HCT116 (cell line): Measurements from ENCODE around the gene TM7SF3. TPM values are rescaled to one million over a fixed set of nuclear protein-coding genes. Genes with fewer than 3 reads are reported as not detected.

Experiments used
- ATAC-seq: fragments of 200-7000 bp; cut with Tn5 transposase; 2 replicates; pipeline ENCODE4 v1.9.1; 2020; ENCODE audit warnings: mild to moderate bottlenecking, moderate library complexity
- BruUV-seq: library from RNA; stranded (reverse); fragments of 400-500 nt; replicated peaks from 2 replicates; lab custom pipeline; 2021; lab: Mats Ljungman, UMichigan
- CTCF ChIA-PET: fragments of 300-600 bp; sonication (Branson Sonifier 250); formaldehyde crosslinking; loops from one replicate; lab custom pipeline; 2021; ENCODE audit warnings: antibody characterized with exemption; lab: Charles Lee
- POLR2A ChIA-PET: fragments of 300-600, 350-600 bp; sonication (Branson Sonifier 250); formaldehyde crosslinking; loops from one replicate; lab custom pipeline; 2021; ENCODE audit warnings: antibody characterized with exemption; lab: Charles Lee
- RAD21 ChIA-PET, 2 experiments: fragments of 300-600 bp; sonication (Branson Sonifier 250); formaldehyde crosslinking; loops; one replicate each; lab custom pipeline; 2023; ENCODE audit warnings: low total read pairs in 2 of 2; ENCODE audit not compliant: uncharacterized antibody in 2 of 2, unreplicated experiment in 2 of 2, low non-redundant PET in 1 of 2; lab: Charles Lee
- DNase-seq: peaks from one replicate; pipeline ENCODE4 v3.0.0-alpha.2; 2010; ENCODE audit warnings: low read depth, low spot score
- H2AFZ ChIP-seq: fragments of 200-600 bp; shearing (Covaris generic), sonication (generic); 2 replicates; pipeline ENCODE4 v1.6.1; 2017; ENCODE audit warnings: low read depth, mixed run types, mixed read lengths, antibody characterized with exemption, low read length; ENCODE audit not compliant: poor library complexity, severe bottlenecking
- H3K27ac ChIP-seq: 2 replicates; pipeline ENCODE4 v1.5.1; 2012; ENCODE audit warnings: low read depth, low read length
- H3K27me3 ChIP-seq: fragments of 200-600 bp; sonication (generic); 2 replicates; pipeline ENCODE4 v1.6.1; 2016; ENCODE audit warnings: mixed run types, low read length, mixed read lengths; ENCODE audit not compliant: insufficient read depth
- H3K36me3 ChIP-seq, 2 experiments: fragments of 200-500 bp in 1 of 2; fragments of 200-600 bp in 1 of 2; sonication (Bioruptor generic) in 1 of 2; sonication (generic) in 1 of 2; 2 replicates each; pipeline versions ENCODE4 v1.5.1 to v1.6.1; 2014 to 2016; ENCODE audit warnings: low read length in 2 of 2, inconsistent platforms in 1 of 2, mixed read lengths in 1 of 2, mixed run types in 1 of 2; ENCODE audit not compliant: insufficient read depth in 2 of 2, control insufficient read depth in 1 of 2
- H3K4me1 ChIP-seq, 2 experiments: fragments of 200-600 bp in 1 of 2; sonication (generic) in 1 of 2; 2 replicates each; pipeline versions ENCODE4 v1.5.1 to v1.6.1; 2012 to 2017; ENCODE audit warnings: low read length in 2 of 2, inconsistent platforms in 1 of 2, mild to moderate bottlenecking in 1 of 2, mixed read lengths in 1 of 2, mixed run types in 1 of 2, moderate library complexity in 1 of 2; ENCODE audit not compliant: insufficient read depth in 2 of 2, control insufficient read depth in 1 of 2
- H3K4me2 ChIP-seq: fragments of 200-600 bp; sonication (generic); 2 replicates; pipeline ENCODE4 v1.6.1; 2017; ENCODE audit warnings: mixed run types, low read length, mixed read lengths
- H3K4me3 ChIP-seq, 2 experiments: fragments of 200-600 bp in 1 of 2; sonication (generic) in 1 of 2; replicated peaks in 1 of 2; 2 replicates each; pipeline ENCODE4 v1.5.1; 2011 to 2016; ENCODE audit warnings: low read length in 2 of 2, control low read depth in 1 of 2, low read depth in 1 of 2, mild to moderate bottlenecking in 1 of 2, mixed read lengths in 1 of 2, mixed run types in 1 of 2
- H3K79me2 ChIP-seq: fragments of 200-600 bp; sonication (generic); 2 replicates; pipeline ENCODE4 v1.6.1; 2017; ENCODE audit warnings: mild to moderate bottlenecking, mixed run types, low read length, moderate library complexity, mixed read lengths; ENCODE audit not compliant: insufficient read depth
- H3K9ac ChIP-seq: fragments of 200-600 bp; sonication (generic); 2 replicates; pipeline ENCODE4 v1.6.1; 2016; ENCODE audit warnings: low read length, mixed read lengths
- H3K9me2 ChIP-seq: fragments of 200-600 bp; sonication (generic), shearing (Covaris generic); 2 replicates; pipeline ENCODE4 v1.6.1; 2017; ENCODE audit warnings: mixed run types, mild to moderate bottlenecking, moderate library complexity; ENCODE audit not compliant: insufficient read depth
- H3K9me3 ChIP-seq, 2 experiments: fragments of 200-500 bp in 1 of 2; fragments of 200-600 bp in 1 of 2; sonication (Bioruptor generic) in 1 of 2; sonication (generic) in 1 of 2; 2 replicates each; pipeline ENCODE4 v1.6.1; 2014 to 2017; ENCODE audit warnings: low read length in 2 of 2, mixed read lengths in 2 of 2, inconsistent platforms in 1 of 2, low read depth in 1 of 2, mild to moderate bottlenecking in 1 of 2, mixed run types in 1 of 2, moderate library complexity in 1 of 2; ENCODE audit not compliant: control insufficient read depth in 1 of 2, insufficient read depth in 1 of 2
- H4K20me1 ChIP-seq: fragments of 200-600 bp; sonication (generic), shearing (Covaris generic); 2 replicates; pipeline ENCODE4 v1.6.1; 2017; ENCODE audit warnings: mixed run types, mild to moderate bottlenecking, moderate library complexity; ENCODE audit not compliant: insufficient read depth
- EGR1 ChIP-seq: IDR thresholded peaks from 2 replicates; pipeline ENCODE4 v1.6.1; 2012; ENCODE audit warnings: low read depth
- ELF1 ChIP-seq: IDR thresholded peaks from 2 replicates; pipeline ENCODE4 v1.6.1; 2012; ENCODE audit warnings: low read depth, borderline replicate concordance
- EZH2 ChIP-seq: fragments of 200-600 bp; sonication (generic); IDR thresholded peaks from 2 replicates; pipeline ENCODE4 v1.6.1; 2017; ENCODE audit warnings: antibody characterized with exemption, mixed run types
- EZH2phosphoT487 ChIP-seq: fragments of 200-600 bp; IDR thresholded peaks from 2 replicates; pipeline ENCODE4 v1.6.1; 2018; ENCODE audit warnings: antibody characterized with exemption, borderline replicate concordance
- FOSL1 ChIP-seq: IDR thresholded peaks from 2 replicates; pipeline ENCODE4 v1.6.1; 2012; ENCODE audit warnings: low read depth
- JUND ChIP-seq: IDR thresholded peaks from 2 replicates; pipeline ENCODE4 v1.6.1; 2012
- POLR2A ChIP-seq: IDR thresholded peaks from 2 replicates; pipeline ENCODE4 v1.7.0; 2011; ENCODE audit warnings: borderline replicate concordance; ENCODE audit not compliant: insufficient read depth, insufficient read length; ENCODE audit errors: extremely low read depth
- RAD21 ChIP-seq: IDR thresholded peaks from 2 replicates; pipeline ENCODE4 v1.6.1; 2012; ENCODE audit warnings: low read depth, mild to moderate bottlenecking
- SIN3A ChIP-seq: IDR thresholded peaks from 2 replicates; pipeline ENCODE4 v1.6.1; 2012; ENCODE audit warnings: low read depth
- SP1 ChIP-seq: IDR thresholded peaks from 2 replicates; pipeline ENCODE4 v1.6.1; 2012; ENCODE audit warnings: low read depth
- SRF ChIP-seq: IDR thresholded peaks from 2 replicates; pipeline ENCODE4 v1.6.1; 2012; ENCODE audit warnings: low read depth
- TCF7L2 ChIP-seq: IDR thresholded peaks from 2 replicates; pipeline ENCODE4 v1.7.0; 2011; ENCODE audit warnings: borderline replicate concordance, inconsistent platforms; ENCODE audit not compliant: insufficient read depth, insufficient read length; ENCODE audit errors: extremely low read depth
- YY1 ChIP-seq: IDR thresholded peaks from 2 replicates; pipeline ENCODE4 v1.6.1; 2011; ENCODE audit warnings: low read length, low read depth, moderate library complexity, mild to moderate bottlenecking; ENCODE audit not compliant: insufficient replicate concordance; ENCODE audit errors: extremely low read depth
- ZFX ChIP-seq: fragments of 450-650 bp; IDR thresholded peaks from 2 replicates; pipeline ENCODE4 v1.6.1; 2017
- ZNF274 ChIP-seq: fragments of 200-500 bp; sonication (Bioruptor generic); IDR thresholded peaks from 2 replicates; pipeline ENCODE4 v1.6.1; 2014; ENCODE audit warnings: mild to moderate bottlenecking, low read depth, low read length, inconsistent platforms
- intact Hi-C: fragments of 100-400 bp; cut with micrococcal nuclease; formaldehyde crosslinking; loops from 2 replicates; pipeline ENCODE4 v1.10.0; 2022
- total RNA-seq: library from RNA; stranded (reverse); gene quantifications from one replicate; pipeline ENCODE4 v1.2.1, GENCODE V29; 2021; ENCODE audit not compliant: unreplicated experiment
- TF ChIP-seq, protein P1 (sequence below): IDR thresholded peaks from 2 replicates; pipeline ENCODE4 v1.6.1; 2012
- TF ChIP-seq, protein P2 (sequence below): IDR thresholded peaks from 2 replicates; pipeline ENCODE4 v1.6.1; 2011; ENCODE audit warnings: mild to moderate bottlenecking, low read length, moderate library complexity; ENCODE audit not compliant: insufficient replicate concordance; ENCODE audit errors: extremely low read depth
- TF ChIP-seq, protein P3 (sequence below): IDR thresholded peaks from 2 replicates; pipeline ENCODE4 v1.6.1; 2012

Gene TM7SF3
- total RNA-seq, 1 experiment from 2014 or later = 46.5 TPM

DNA sequence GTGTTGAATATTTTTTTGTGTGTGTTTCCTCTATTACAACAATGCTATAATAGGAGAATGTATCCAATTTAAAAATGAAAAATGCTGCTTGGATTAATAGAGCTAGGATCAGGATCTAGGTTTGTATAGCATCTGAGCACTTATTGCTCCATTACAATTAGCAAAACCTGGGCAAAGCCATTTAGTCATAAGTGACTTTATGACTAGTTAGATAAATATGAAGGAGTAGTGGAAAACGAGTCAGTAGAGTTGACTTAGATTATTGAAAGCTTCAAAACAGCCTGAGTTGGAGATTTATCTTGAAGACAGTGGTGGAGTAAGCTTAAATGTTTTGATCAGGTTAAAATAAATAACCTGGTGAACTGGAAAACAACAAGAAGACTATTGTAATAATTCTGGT lies 10.9 kb upstream of the TM7SF3 start:
- intact Hi-C loops = no loop called here
- CTCF ChIA-PET = interaction anchor here (1.0 to 1.9 kb wide), 2 partner anchors 9 to 11 kb away, joined by 6 to 7 read pairs; partner anchors contain the start of gene TM7SF3
- Histone ChIP-seq H2AFZ (no peak overlapping the region), H3K9me2 (no peaks in the 10 kb centered on the region), H3K27me3 (no peaks in the 10 kb centered on the region), H3K79me2 (peaks cover 44% of the 10 kb centered on the region), H3K4me2 (0 out of 2 replicates have a peak overlapping the region, but pooled peaks have one; percentile 2), H3K27ac (no peak overlapping the region), H3K9me3 (no peaks in the 10 kb centered on the region), H3K36me3 (peaks cover 25 to 26% of the 10 kb centered on the region in 2 experiments), H4K20me1 (no peaks in the 10 kb centered on the region), H3K4me1 (peaks cover 6 to 16% of the 10 kb centered on the region in 2 experiments; a peak in 3 of 4 replicates), H3K4me3 (no peak overlapping the region), H3K9ac (no peak overlapping the region)
- RAD21 ChIA-PET = no interaction called here
- BruUV-seq = no TSS peak
- no peak for TF ChIP-seq EGR1
- POLR2A ChIA-PET = no interaction called here
- ATAC-seq (no peak), DNase-seq (no peak)

DNA sequence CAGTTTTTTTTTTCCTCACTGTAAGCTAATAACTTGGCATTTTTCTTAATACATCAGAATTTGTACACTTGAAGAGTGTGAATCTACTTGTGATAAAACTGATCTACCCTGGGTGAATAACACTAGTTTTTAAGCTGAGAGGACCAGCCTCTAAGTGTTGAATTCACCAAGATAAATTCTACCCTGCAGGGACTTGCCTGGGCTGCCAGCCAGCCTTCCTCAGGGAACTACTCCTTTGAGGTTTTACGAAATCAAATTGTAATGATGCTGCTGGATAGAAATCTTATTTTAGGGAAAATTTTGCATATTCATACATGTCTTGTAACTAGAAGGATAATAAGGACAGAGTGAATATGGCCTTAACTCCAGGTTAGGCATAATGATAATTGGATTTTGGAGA lies 10.1 kb upstream of the TM7SF3 start:
- BruUV-seq = no TSS peak
- H3K4me3 ChIP-seq = no peak overlapping the region
- ChIA-PET POLR2A (no interaction called here), CTCF (interaction anchor here (1.4 to 1.9 kb wide), 2 partner anchors 9 to 282 kb away, joined by 4 to 7 read pairs; no protein-coding TSS in a partner anchor), RAD21 (interaction anchor here in 1 of 2 experiments (0.5 kb wide), 1 partner anchor 500 kb away, joined by 3 read pairs; the partner anchor contains the start of gene PPFIBP1)
- peaks cover 18 to 19% of the 10 kb centered on the region in 2 experiments for H3K36me3 ChIP-seq
- H2AFZ ChIP-seq = no peak overlapping the region
- DNase-seq (no peak), ATAC-seq (no peak)
- H4K20me1 ChIP-seq = no peaks in the 10 kb centered on the region
- H3K79me2 ChIP-seq = peaks cover 44% of the 10 kb centered on the region
- TF ChIP-seq, protein P1, sequence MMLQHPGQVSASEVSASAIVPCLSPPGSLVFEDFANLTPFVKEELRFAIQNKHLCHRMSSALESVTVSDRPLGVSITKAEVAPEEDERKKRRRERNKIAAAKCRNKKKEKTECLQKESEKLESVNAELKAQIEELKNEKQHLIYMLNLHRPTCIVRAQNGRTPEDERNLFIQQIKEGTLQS = no peak
- TF ChIP-seq SP1 (no peak), JUND (no peak), POLR2A (no peak), EZH2phosphoT487 (no peak), RAD21 (no peak), ZFX (no peak), SIN3A (no peak), TCF7L2 (no peak), ZNF274 (no peak), ELF1 (no peak), YY1 (no peak), EZH2 (no peak), FOSL1 (no peak), SRF (no peak), EGR1 (no peak)
- TF ChIP-seq, protein P2, sequence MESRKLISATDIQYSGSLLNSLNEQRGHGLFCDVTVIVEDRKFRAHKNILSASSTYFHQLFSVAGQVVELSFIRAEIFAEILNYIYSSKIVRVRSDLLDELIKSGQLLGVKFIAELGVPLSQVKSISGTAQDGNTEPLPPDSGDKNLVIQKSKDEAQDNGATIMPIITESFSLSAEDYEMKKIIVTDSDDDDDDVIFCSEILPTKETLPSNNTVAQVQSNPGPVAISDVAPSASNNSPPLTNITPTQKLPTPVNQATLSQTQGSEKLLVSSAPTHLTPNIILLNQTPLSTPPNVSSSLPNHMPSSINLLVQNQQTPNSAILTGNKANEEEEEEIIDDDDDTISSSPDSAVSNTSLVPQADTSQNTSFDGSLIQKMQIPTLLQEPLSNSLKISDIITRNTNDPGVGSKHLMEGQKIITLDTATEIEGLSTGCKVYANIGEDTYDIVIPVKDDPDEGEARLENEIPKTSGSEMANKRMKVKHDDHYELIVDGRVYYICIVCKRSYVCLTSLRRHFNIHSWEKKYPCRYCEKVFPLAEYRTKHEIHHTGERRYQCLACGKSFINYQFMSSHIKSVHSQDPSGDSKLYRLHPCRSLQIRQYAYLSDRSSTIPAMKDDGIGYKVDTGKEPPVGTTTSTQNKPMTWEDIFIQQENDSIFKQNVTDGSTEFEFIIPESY = no peak
- TF ChIP-seq, protein P3, sequence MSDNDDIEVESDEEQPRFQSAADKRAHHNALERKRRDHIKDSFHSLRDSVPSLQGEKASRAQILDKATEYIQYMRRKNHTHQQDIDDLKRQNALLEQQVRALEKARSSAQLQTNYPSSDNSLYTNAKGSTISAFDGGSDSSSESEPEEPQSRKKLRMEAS = no peak
- H3K27ac ChIP-seq = no peak overlapping the region
- H3K27me3 ChIP-seq = no peaks in the 10 kb centered on the region
- H3K9ac ChIP-seq = no peak overlapping the region
- H3K4me2 ChIP-seq = peak overlapping the region; percentile 79; the same call in 1 of the 2 replicates
- no peaks in the 10 kb centered on the region for H3K9me2 ChIP-seq
- H3K4me1 ChIP-seq = peaks cover 6 to 16% of the 10 kb centered on the region in 2 experiments; a peak in 3 of 4 replicates
- intact Hi-C loops = loop anchor here (5.0 kb wide), 1 partner anchor 98 kb away; no protein-coding TSS in a partner anchor
- no peaks in the 10 kb centered on the region for H3K9me3 ChIP-seq
